ENCODE data around the gene SP140. TPM values are rescaled to one million over a fixed set of nuclear protein-coding genes. Genes with fewer than 3 reads are reported as not detected.

The SP140 gene
- polyA plus RNA-seq, 2 donors, result 0.28 to 0.71 TPM

DNA sequence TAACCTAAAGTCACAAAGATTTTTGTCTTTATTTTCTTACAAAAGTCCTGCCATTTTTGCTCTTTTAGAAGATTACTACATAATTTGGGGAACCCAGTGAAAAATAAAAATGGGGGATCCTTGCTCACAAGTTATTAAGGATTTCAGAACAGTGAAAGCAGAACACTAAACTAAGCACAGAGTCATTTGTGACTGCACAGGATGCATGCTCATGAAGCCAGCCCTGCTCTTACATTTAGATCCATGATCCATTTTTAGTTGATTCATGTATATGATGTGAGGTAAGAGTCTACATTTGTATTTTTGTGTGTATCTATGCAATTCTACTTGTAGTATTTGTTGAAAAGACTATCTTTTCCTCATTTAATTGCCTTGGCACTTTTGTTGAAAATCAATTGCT is 123.3 kb downstream of the SP140 start:
- Histone ChIP-seq H3K27ac (ENCODE audit: low read depth in 2 of 2, low read length in 1 of 2) (no peak overlapping the region), H3K9me3 (ENCODE audit: control insufficient read depth in 2 of 2, insufficient read depth in 1 of 2, low read depth in 1 of 2, low read length in 1 of 2) (no peaks in the 10 kb centered on the region), H3K36me3 (ENCODE audit: control insufficient read depth in 2 of 2, insufficient read depth in 2 of 2, low read length in 1 of 2) (no peaks in the 10 kb centered on the region), H3K27me3 (ENCODE audit: control insufficient read depth in 1 of 2, insufficient read depth in 2 of 2, low read length in 2 of 2) (no peaks in the 10 kb centered on the region), H3K4me1 (ENCODE audit: control insufficient read depth in 2 of 2, insufficient read depth in 2 of 2, low read length in 1 of 2) (peaks cover 0 to 2% of the 10 kb centered on the region in 2 donors), H3K4me3 (ENCODE audit: low read depth in 1 of 2, low read length in 2 of 2) (no peak overlapping the region)

DNA sequence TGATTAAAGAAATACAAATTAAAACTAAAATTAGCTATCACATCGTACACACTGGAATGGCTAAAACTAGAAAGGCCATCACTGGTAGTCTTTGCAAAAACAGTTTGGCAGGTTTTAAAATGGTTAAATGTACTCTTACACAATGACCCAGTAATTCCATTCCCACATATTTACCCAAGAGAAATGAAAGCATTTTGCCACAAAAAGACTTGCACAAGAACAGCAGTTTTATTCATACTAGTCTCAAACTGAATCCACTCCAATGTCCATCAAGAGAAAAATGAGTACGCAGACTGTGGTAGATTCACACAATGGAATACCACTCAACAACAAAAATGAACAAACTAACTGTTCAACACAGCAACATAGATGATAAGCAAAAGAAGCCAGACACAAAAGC is 130.5 kb downstream of the SP140 start:
- Histone ChIP-seq H3K36me3 (ENCODE audit: control insufficient read depth in 2 of 2, insufficient read depth in 2 of 2, low read length in 1 of 2) (peaks cover 0 to 3% of the 10 kb centered on the region in 2 donors), H3K4me3 (ENCODE audit: low read depth in 1 of 2, low read length in 2 of 2) (no peak overlapping the region), H3K4me1 (ENCODE audit: control insufficient read depth in 2 of 2, insufficient read depth in 2 of 2, low read length in 1 of 2) (no peaks in the 10 kb centered on the region), H3K27me3 (ENCODE audit: control insufficient read depth in 1 of 2, insufficient read depth in 2 of 2, low read length in 2 of 2) (no peaks in the 10 kb centered on the region), H3K27ac (ENCODE audit: low read depth in 2 of 2, low read length in 1 of 2) (no peak overlapping the region), H3K9me3 (ENCODE audit: control insufficient read depth in 2 of 2, insufficient read depth in 1 of 2, low read depth in 1 of 2, low read length in 1 of 2) (no peaks in the 10 kb centered on the region)
- WGBS, 2 donors, result 83 to 91% methylated on average over 2 of the region's 2 CpGs

DNA sequence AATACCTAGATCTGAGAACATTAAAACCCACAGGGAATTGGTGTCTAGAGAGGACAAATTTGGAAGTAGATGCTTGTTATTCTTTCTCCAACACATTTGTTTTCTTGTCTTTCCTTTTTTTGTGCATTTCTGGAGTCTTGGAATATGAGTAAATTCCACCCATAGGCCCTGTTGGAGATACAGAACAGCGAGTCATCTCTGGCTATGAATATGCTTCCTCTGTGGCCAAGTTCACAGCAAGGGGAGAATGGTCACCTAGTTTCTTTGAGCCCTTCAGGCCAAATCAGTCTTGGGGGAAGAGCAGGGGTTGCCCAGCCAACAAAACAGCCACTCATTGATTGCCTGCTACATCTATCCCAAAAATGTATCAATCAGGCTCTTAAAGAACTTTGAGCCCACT is 132.8 kb downstream of the SP140 start:
- 94 to 98% methylated on average over 1 of the region's 1 CpG for WGBS, 2 donors
- Histone ChIP-seq H3K36me3 (ENCODE audit: control insufficient read depth in 2 of 2, insufficient read depth in 2 of 2, low read length in 1 of 2) (peaks cover 3% of the 10 kb centered on the region in 2 donors), H3K27ac (ENCODE audit: low read depth in 2 of 2, low read length in 1 of 2) (no peak overlapping the region), H3K4me3 (ENCODE audit: low read depth in 1 of 2, low read length in 2 of 2) (no peak overlapping the region), H3K9me3 (ENCODE audit: control insufficient read depth in 2 of 2, insufficient read depth in 1 of 2, low read depth in 1 of 2, low read length in 1 of 2) (no peaks in the 10 kb centered on the region), H3K4me1 (ENCODE audit: control insufficient read depth in 2 of 2, insufficient read depth in 2 of 2, low read length in 1 of 2) (no peaks in the 10 kb centered on the region), H3K27me3 (ENCODE audit: control insufficient read depth in 1 of 2, insufficient read depth in 2 of 2, low read length in 2 of 2) (no peaks in the 10 kb centered on the region)

DNA sequence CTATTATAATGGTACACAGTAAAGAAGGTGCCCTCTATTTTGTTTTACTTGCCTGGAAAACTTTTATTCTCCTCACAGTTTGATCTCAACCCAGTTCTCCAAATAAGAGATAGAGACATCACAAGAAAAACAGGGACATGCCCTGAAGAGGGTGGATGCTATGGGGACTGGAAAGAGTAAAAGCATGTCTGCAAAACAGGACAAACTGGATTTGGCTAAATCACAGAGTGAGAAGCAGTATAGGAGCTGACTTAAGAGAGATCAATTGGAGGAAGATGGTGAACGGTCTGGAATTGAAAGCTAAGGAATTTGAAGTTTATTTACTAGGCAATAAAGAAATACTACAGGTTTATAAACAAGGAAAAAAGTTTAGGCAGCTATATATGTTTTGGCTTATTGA is 134.5 kb downstream of the SP140 start:
- H3K36me3 ChIP-seq (ENCODE audit: control insufficient read depth in 2 of 2, insufficient read depth in 2 of 2, low read length in 1 of 2), result peaks cover 3% of the 10 kb centered on the region in 2 donors
- H3K27ac ChIP-seq (ENCODE audit: low read depth in 2 of 2, low read length in 1 of 2), result no peak overlapping the region
- H3K4me3 ChIP-seq (ENCODE audit: low read depth in 1 of 2, low read length in 2 of 2), result no peak overlapping the region
- H3K27me3 ChIP-seq (ENCODE audit: control insufficient read depth in 1 of 2, insufficient read depth in 2 of 2, low read length in 2 of 2), result no peaks in the 10 kb centered on the region
- no peaks in the 10 kb centered on the region for H3K4me1 ChIP-seq (ENCODE audit: control insufficient read depth in 2 of 2, insufficient read depth in 2 of 2, low read length in 1 of 2)
- H3K9me3 ChIP-seq (ENCODE audit: control insufficient read depth in 2 of 2, insufficient read depth in 1 of 2, low read depth in 1 of 2, low read length in 1 of 2), result no peaks in the 10 kb centered on the region
- 47 to 51% methylated on average over 1 of the region's 1 CpG for WGBS, 2 donors

DNA sequence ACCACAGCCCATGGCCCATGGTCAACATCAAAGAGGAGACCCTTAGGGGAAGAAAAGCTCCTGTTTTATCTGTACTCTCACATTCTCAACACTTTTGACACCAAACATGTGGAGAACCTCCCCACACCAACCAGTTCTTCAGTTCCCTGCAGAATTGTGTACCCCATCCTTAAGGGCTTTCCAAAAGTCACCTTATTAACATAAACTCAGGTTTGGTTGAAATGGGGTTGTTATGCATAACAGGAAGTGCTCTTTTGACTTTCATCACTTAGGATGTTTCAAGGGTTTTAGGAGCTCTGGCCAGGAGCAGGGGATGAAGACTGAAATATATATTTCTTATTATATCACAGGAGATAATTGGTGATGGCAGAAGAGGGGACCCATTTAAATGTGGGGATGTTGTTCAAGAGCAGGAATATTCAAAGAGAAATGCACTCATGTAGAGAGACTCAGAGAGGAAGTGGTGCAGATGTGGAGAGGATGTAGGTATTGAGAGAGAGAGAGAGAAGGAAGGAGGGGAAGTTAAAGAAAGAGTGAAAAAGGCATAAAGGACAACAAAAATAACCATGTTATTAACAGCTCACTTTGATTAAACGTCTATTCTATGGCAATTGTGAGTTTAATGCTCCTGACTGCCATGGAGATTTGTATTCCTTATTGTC is 136.6 kb downstream of the SP140 start:
- Histone ChIP-seq H3K36me3 (ENCODE audit: control insufficient read depth in 2 of 2, insufficient read depth in 2 of 2, low read length in 1 of 2) (peaks cover 3% of the 10 kb centered on the region in 2 donors), H3K4me1 (ENCODE audit: control insufficient read depth in 2 of 2, insufficient read depth in 2 of 2, low read length in 1 of 2) (no peaks in the 10 kb centered on the region), H3K27ac (ENCODE audit: low read depth in 2 of 2, low read length in 1 of 2) (no peak overlapping the region), H3K9me3 (ENCODE audit: control insufficient read depth in 2 of 2, insufficient read depth in 1 of 2, low read depth in 1 of 2, low read length in 1 of 2) (no peaks in the 10 kb centered on the region), H3K4me3 (ENCODE audit: low read depth in 1 of 2, low read length in 2 of 2) (no peak overlapping the region), H3K27me3 (ENCODE audit: control insufficient read depth in 1 of 2, insufficient read depth in 2 of 2, low read length in 2 of 2) (no peaks in the 10 kb centered on the region)
- WGBS, 2 donors, result 31 to 44% methylated on average over 1 of the region's 1 CpG

Other genes with a start within 250 kb of the SP140 start
- 1 to 10 TPM; 2.0 to 2.6 TPM for gene SLC16A14, start 156.8 kb upstream of the SP140 start, polyA plus RNA-seq
- gene SP110, start 5.8 kb upstream of the SP140 start, polyA plus RNA-seq, result 1 to 10 TPM; 6.0 to 7.2 TPM
- gene SP140L, start 101.5 kb downstream of the SP140 start, polyA plus RNA-seq, result 10 to 100 TPM in 1 of 2 donors, 1 to 10 TPM in 1; 5.5 to 10.6 TPM
- 10 to 100 TPM; 18.3 to 19.2 TPM for gene SP100, start 190.5 kb downstream of the SP140 start, polyA plus RNA-seq

Data from esophagus (tissue), 2 donors.